ENCODE results near the gene MYMK. TPM values are rescaled to one million over a fixed set of nuclear protein-coding genes. Genes with fewer than 3 reads are reported as not detected.

The MYMK gene
- total and polyA plus RNA-seq, 2 of the 8 experiments (the other 6 are each of a cell fraction or from before 2014, with no cell fraction given), result not detected

DNA sequence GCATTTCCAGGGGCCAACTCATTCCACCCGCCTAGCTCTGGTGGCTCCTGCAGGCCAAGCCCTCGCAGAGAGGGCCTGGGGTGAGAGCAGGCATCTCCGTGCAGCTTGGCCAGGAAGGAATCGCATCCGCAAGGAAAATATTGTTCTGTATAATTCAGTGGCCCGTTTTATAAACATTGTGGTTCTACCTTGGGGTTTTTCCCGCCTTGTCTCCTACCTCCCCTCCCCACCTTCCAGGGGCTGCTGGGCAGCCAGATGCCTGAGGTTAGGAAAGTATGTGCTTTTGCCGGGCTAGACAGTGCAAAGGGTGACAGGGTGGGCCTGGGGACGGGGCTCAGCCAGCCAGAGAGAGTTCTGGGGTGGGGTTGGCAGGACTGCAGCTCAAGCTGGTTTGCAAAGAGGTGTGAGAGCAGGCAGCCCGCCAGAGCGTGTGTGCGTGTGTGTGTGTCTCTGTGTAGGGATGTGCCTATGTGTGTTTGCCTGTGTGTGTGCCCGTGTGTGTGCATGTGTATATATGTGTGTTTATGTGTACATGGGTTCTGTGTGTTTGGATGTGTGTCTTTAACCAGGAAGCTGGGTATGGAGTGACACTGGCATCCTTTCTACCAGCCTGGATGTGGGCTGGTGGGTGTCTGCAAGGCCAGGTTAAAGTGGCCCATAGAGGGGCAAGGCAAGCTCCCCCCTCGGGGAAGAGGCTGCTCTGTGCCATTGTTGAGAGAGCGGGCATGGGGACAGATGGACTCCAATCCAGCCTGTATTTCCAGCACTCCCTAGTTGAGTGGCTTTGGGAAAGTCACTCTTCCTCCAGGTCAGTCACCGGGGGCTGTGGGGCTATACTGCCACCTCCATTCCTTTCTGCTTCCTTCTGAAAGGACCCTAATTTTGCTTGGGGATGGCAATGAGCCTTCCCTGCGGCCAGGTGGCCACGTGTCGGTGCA lies 35.2 kb downstream of the MYMK start:
- H2AFZ ChIP-seq (ENCODE audit: low read length), result no peak overlapping the region
- no peak for FAIRE-seq
- CTCF ChIA-PET (ENCODE audit: partially characterized antibody), result interaction anchor here (0.9 to 2.7 kb wide), 6 partner anchors 12 to 238 kb away, joined by 3 to 7 read pairs (median 4); no protein-coding TSS in a partner anchor
- TF ChIP-seq SIX5 (IDR thresholded peaks at IDR 0.05; ENCODE audit: low read depth, low read length) (no peak), KDM5A (IDR thresholded peaks at IDR 0.05; ENCODE audit: low read length) (no peak), BACH1 (IDR thresholded peaks at IDR 0.05; ENCODE audit: low read length) (no peak), ASH2L (IDR thresholded peaks at IDR 0.05; ENCODE audit: low read length) (no peak), PHF8 (conservative IDR thresholded peaks at IDR 0.05; ENCODE audit: low read depth, low read length) (no peak), CREB1 (IDR thresholded peaks at IDR 0.05) (no peak), POLR2AphosphoS5 (IDR thresholded peaks at IDR 0.05; ENCODE audit: low read depth, low read length) (no peak), HDAC6 (IDR thresholded peaks at IDR 0.05; ENCODE audit: low read depth, low read length) (no peak), POLR2A (IDR thresholded peaks at IDR 0.05; ENCODE audit: control extremely low read depth in 1 of 2, low read depth in 2 of 2, low read length in 2 of 2) (no peak), RAD21 (IDR thresholded peaks at IDR 0.05 in 1 of 2, conservative IDR thresholded peaks at IDR 0.05 in 1 of 2; ENCODE audit: low read depth in 2 of 2, low read length in 2 of 2) (no peak), CHD1 (IDR thresholded peaks at IDR 0.05; ENCODE audit: low read depth, low read length) (no peak), SIRT6 (IDR thresholded peaks at IDR 0.05; ENCODE audit: low read length) (no peak), CEBPB (IDR thresholded peaks at IDR 0.05; ENCODE audit: low read depth, low read length) (no peak), TAF1 (IDR thresholded peaks at IDR 0.05; ENCODE audit: low read depth, low read length) (no peak)

More for the DNA sequence above, 35.2 kb downstream of the MYMK start:
- H2BK20ac ChIP-seq (ENCODE audit: low read length), result no peak overlapping the region
- no peak overlapping the region for H3K4me3 ChIP-seq (ENCODE audit: extremely low read depth in 1 of 4, insufficient read depth in 2 of 4, low read depth in 3 of 4, low read length in 4 of 4)
- H2BK12ac ChIP-seq (ENCODE audit: low read depth, low read length), result no peak overlapping the region
- peak overlapping the region; percentile 28; the same call in 1 of the 2 replicates for H4K8ac ChIP-seq (ENCODE audit: extremely low read depth, insufficient read depth, low read length)
- H3K14ac ChIP-seq (ENCODE audit: insufficient read length), result no peak overlapping the region
- H3K23me2 ChIP-seq (ENCODE audit: low read depth, low read length), result no peaks in the 10 kb centered on the region; the same call in 1 of the 2 replicates
- POLR2A ChIA-PET (ENCODE audit: partially characterized antibody), result interaction anchor here (1.2 to 1.7 kb wide), 2 partner anchors 15 to 139 kb away, joined by 3 to 8 read pairs; no protein-coding TSS in a partner anchor
- no peak overlapping the region for H3K18ac ChIP-seq (ENCODE audit: extremely low read depth, low read length)
- H3K56ac ChIP-seq (replicated peaks; ENCODE audit: insufficient read length, low read depth, low read length), result no peak overlapping the region
- H3K79me2 ChIP-seq (ENCODE audit: control insufficient read depth in 1 of 2, insufficient read depth in 2 of 2, low read length in 2 of 2), result no peaks in the 10 kb centered on the region
- no peaks in the 10 kb centered on the region; a peak in 2 of 7 replicates for H3K4me1 ChIP-seq (replicated peaks in 1 of 4; ENCODE audit: control insufficient read depth in 3 of 4, insufficient read depth in 4 of 4, low read length in 3 of 4)
- H4K91ac ChIP-seq (replicated peaks; ENCODE audit: insufficient read length, low read length), result no peak overlapping the region
- H3K36me3 ChIP-seq (ENCODE audit: control insufficient read depth in 2 of 4, insufficient read depth in 4 of 4, low read length in 3 of 4), result no peaks in the 10 kb centered on the region
- H3K4me2 ChIP-seq (ENCODE audit: insufficient read depth in 1 of 2, low read depth in 2 of 2, low read length in 2 of 2), result no peak overlapping the region
- no peak overlapping the region for H2BK120ac ChIP-seq (replicated peaks; ENCODE audit: low read depth, low read length)
- no peak overlapping the region for H4K5ac ChIP-seq (ENCODE audit: insufficient read length, low read depth, low read length)
- H4K20me1 ChIP-seq (replicated peaks in 1 of 2; ENCODE audit: control insufficient read depth in 1 of 2, insufficient read depth in 2 of 2, low read length in 2 of 2), result peaks cover 2% of the 10 kb centered on the region in 2 experiments
- no peak overlapping the region for H3K27ac ChIP-seq (ENCODE audit: low read depth, low read length)
- H3K9me3 ChIP-seq (ENCODE audit: insufficient read depth in 2 of 2, low read depth in 1 of 2, low read length in 1 of 2), result no peaks in the 10 kb centered on the region
- no peaks in the 10 kb centered on the region for H3K27me3 ChIP-seq (replicated peaks in 1 of 4; ENCODE audit: control insufficient read depth in 3 of 4, extremely low read depth in 1 of 4, insufficient read depth in 3 of 4, low read length in 3 of 4)
- 0 out of 2 replicates have a peak overlapping the region, but pooled peaks have one; percentile 16 for H2BK5ac ChIP-seq (ENCODE audit: low read depth, low read length)
- DNase-seq (ENCODE audit: low read depth in 1 of 2, low spot score in 2 of 2), result no peak
- H3K9ac ChIP-seq (replicated peaks in 1 of 4; ENCODE audit: extremely low read depth in 1 of 4, low read depth in 3 of 4, low read length in 3 of 4), result no peak overlapping the region; a peak in 1 of 7 replicates
- H2BK15ac ChIP-seq (ENCODE audit: low read length), result no peak overlapping the region
- H2AK5ac ChIP-seq (ENCODE audit: low read depth, low read length), result no peak overlapping the region
- H3K4ac ChIP-seq (replicated peaks; ENCODE audit: insufficient read length, low read depth, low read length), result no peak overlapping the region
- no peaks in the 10 kb centered on the region for H3K79me1 ChIP-seq (ENCODE audit: low read depth, low read length)
- H3K23ac ChIP-seq (ENCODE audit: insufficient read length), result no peak overlapping the region
- WGBS, 2 experiments (ENCODE audit: extremely low coverage in 1 of 2, insufficient coverage in 1 of 2, insufficient read length in 1 of 2, insufficient replicate concordance in 2 of 2, low coverage in 1 of 2, low lambda C conversion rate in 2 of 2, missing lambda C conversion rate in 1 of 2), result 92% methylated on average over 19 of the region's 19 CpGs; no CpG with 5 or more reads in 1 of the 2 experiments
